Fibroblast of villous mesenchyme (primary cell): ENCODE measurements around the gene RAB6B. TPM values are rescaled to one million over a fixed set of nuclear protein-coding genes. Genes with fewer than 3 reads are reported as not detected.

ENCODE experiments used
- DNase-seq: peaks from one replicate; pipeline ENCODE4 v3.0.0-alpha.2; 2010; ENCODE audit warnings: low read depth
- H3K4me3 ChIP-seq: 2 replicates; pipeline ENCODE4 v1.5.1; 2011; ENCODE audit warnings: low read depth, mild to moderate bottlenecking, low read length
- CTCF ChIP-seq: IDR thresholded peaks from 2 replicates; pipeline ENCODE4 v1.5.1; 2012; ENCODE audit warnings: low read depth, mild to moderate bottlenecking, low read length; ENCODE audit not compliant: insufficient read depth
- total RNA-seq: library from RNA; depleted of rRNA; stranded (reverse); fragments of >200 nt; gene quantifications from 2 replicates; pipeline ENCODE4 v1.2.3, GENCODE V29; 2012

Gene RAB6B
- 0.32 and 0.86 TPM in 2 replicates for total RNA-seq

DNA sequence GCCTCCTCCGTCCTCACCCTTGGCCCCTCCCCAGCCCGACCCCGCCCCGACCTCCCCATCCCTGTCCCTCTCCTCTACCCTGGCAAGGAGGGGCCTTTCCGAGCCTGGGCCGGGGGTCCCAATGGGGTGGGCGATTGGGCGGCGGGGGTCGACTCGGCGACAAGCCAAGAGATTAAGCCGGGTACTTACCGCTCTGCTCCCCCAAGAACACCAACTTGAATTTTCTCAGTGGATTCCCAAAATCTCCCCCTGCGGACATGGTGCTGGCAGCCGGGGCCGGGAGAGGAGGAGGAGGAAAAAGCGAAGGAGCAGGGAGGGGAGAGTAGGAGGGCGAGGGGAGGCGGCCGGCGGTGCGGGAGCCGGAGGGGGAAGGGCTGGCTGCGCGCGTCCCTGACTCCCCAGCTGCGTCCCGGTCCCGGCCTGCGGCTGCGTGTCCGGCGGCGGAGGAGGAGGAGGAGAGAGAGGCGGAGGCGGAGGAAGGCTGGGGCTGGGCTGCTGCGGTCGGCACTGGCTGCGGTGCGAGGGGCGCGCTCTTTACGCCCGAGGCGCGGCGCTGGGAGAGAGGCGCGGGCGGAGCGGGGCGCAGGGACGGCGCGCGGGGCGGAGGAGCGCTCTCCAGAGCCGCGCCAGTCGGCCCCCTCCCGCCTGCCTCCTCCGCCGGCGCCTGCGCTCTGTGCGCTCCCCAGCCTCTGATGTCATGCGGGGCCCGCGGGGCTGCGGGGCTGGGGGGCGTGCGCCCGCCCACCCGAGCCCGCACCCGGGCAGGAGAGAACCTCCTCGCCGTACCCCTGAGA lies at the start of gene RAB6B:
Gene RAB6B, minus strand, starts transcription at position 675 of the 794 bp plus-strand sequence. Its CDS starts 416 bp downstream, at position 259.
- TF ChIP-seq CTCF = no peak
- H3K4me3 ChIP-seq = peak within 1 kb of the TSS; percentile 64
- DNase-seq = peak; percentile 23

DNA sequence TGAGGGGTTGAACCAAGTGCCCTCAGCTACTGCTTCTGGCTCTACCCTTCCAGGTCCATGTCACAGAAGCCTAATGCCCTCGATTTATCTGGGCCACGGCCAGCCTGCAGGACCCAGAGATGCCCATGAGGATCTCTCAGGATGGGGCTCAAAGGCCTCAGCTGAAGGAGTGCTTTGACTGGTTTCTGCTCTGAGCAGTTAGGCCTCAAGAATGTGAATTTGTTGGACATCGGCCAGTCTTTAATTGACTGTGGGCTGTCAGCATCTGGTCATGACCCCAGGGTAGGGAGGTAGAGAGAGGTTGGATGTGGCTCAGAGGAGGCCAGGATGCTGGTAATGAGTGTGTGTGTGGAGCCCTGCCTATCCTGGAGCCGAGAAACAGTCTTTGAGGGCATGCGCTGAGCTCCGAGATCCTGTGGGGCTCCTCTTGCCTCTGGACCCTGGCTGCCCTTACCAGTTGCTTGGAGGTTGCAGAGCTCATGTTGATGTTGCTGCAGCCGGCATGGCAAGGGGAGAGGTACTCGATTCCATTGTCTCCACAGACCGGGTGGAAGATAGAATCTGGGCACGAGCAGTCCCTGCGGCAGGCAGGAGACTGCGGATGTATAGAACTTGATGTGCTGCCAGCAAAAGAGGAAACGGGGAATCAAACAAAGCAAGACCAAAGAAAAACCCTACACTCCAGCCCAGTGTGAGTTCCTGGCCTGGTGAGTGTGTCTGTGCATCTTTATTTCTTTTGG lies 49.1 kb upstream of the RAB6B start:
- no peak for TF ChIP-seq CTCF
- H3K4me3 ChIP-seq = no peak overlapping the region
- peak; percentile 51 for DNase-seq

- no peak for TF ChIP-seq CTCF
- H3K4me3 ChIP-seq = no peak overlapping the region
- DNase-seq = peak; percentile 58
Observed at GRCh38 chr3:133944181-133944580, 48.5 kb upstream of the RAB6B start.

DNA sequence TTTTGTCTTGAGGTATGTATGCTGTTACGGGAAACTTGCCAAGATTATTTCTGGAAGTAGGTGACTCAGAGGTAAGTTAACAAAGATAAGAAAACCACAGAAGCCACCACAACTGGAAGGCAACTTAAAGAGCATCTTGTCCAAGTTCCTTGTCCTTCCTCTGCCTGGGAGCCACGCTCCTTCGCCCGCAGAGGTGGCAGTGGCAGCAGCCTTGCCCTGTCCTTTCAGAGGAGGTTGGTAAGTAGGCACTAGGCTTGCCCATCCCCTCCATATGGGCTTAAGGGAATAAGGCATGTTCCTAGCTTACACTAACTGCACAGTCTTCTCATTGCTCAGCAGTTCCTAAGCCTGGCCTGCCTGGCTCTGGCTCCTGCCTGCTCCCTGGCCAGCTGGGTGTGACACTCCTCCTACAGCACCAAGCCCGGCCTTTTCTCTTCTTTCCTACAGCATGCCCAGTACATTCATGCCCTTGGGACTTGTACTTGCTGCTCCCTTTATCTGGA lies 48.0 kb upstream of the RAB6B start:
- no peak for TF ChIP-seq CTCF
- peak; percentile 88 for DNase-seq
- no peak overlapping the region for H3K4me3 ChIP-seq

- TF ChIP-seq CTCF = no peak
- no peak for DNase-seq
- no peak overlapping the region for H3K4me3 ChIP-seq
Observed at GRCh38 chr3:133943031-133943535, 47.4 kb upstream of the RAB6B start.

DNA sequence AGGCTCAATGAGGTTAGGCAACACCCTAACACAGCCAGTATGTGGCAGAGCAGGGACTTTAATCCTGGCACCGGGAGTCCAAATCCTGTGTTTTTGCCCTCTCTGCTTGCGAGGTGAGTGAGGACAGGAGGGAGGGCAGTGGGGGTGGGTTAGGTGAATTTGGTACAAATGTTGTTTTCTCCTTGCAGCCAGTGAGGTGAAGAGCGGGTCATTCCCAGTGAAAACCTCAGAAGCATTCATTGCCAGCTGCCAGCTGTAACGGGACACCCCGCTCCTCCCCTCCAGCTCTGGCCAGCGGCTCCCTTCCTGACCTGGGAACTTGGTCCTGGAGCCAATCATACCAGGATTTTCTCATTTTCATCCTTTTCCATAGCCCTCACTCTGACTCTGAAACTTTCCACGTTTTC lies 45.7 kb upstream of the RAB6B start:
- peak; percentile 57 for DNase-seq
- H3K4me3 ChIP-seq = no peak overlapping the region
- no peak for TF ChIP-seq CTCF
